ENCODE results near the gene SPNS3. TPM values are rescaled to one million over a fixed set of nuclear protein-coding genes. Genes with fewer than 3 reads are reported as not detected.

The SPNS3 gene
- total RNA-seq, 1 experiment from 2014 or later = 15.9 TPM

GRCh38 chr17:4460661-4461060 is 26.9 kb downstream of the SPNS3 start:
- no TSS peak for BruUV-seq (replicated peaks)

GRCh38 chr17:4463818-4464476 is 30.2 kb downstream of the SPNS3 start:
- H4K20me1 ChIP-seq (ENCODE audit: insufficient read depth) = no peaks in the 10 kb centered on the region
- ChIA-PET POLR2A (ENCODE audit: unreplicated experiment) (no interaction called here), CTCF (no interaction called here)
- no TSS peak for BruUV-seq (replicated peaks)
- no peak overlapping the region for H3K27ac ChIP-seq
- no peak overlapping the region for H2AFZ ChIP-seq
- intact Hi-C loops (cut with micrococcal nuclease; ENCODE audit: unreplicated experiment) = no loop called here
- no peaks in the 10 kb centered on the region for H3K9me2 ChIP-seq (ENCODE audit: insufficient read depth)
- H3F3A ChIP-seq (ENCODE audit: insufficient read depth, low read depth) = peaks cover 5% of the 10 kb centered on the region; the same call in 1 of the 2 replicates
- TF ChIP-seq CTCF (conservative IDR thresholded peaks at IDR 0.05) = no peak
- no peak for TF ChIP-seq EZH2 (IDR thresholded peaks at IDR 0.05; ENCODE audit: low read depth)
- H3K9me3 ChIP-seq (ENCODE audit: insufficient read depth, low read depth) = no peaks in the 10 kb centered on the region; the same call in 1 of the 2 replicates
- H3K4me3 ChIP-seq = no peak overlapping the region
- H3K27me3 ChIP-seq (ENCODE audit: insufficient read depth, low read depth) = no peaks in the 10 kb centered on the region
- no peaks in the 10 kb centered on the region for H3K79me2 ChIP-seq (ENCODE audit: low read depth)
- no peak overlapping the region for H3K4me2 ChIP-seq
- no peaks in the 10 kb centered on the region for H3K36me3 ChIP-seq (ENCODE audit: low read depth)
- no peaks in the 10 kb centered on the region; the same call in 1 of the 2 replicates for H3K4me1 ChIP-seq (replicated peaks; ENCODE audit: insufficient read depth)
- no peak for DNase-seq

More at GRCh38 chr17:4460661-4461060, 26.9 kb downstream of the SPNS3 start:
- no peak overlapping the region for H2AFZ ChIP-seq
- H3K9me2 ChIP-seq (ENCODE audit: insufficient read depth) = no peaks in the 10 kb centered on the region
- ChIA-PET POLR2A (ENCODE audit: unreplicated experiment) (no interaction called here), CTCF (no interaction called here)
- no peak overlapping the region for H3K4me2 ChIP-seq
- H3K79me2 ChIP-seq (ENCODE audit: low read depth) = no peaks in the 10 kb centered on the region
- no peak overlapping the region for H3K27ac ChIP-seq
- H3K36me3 ChIP-seq (ENCODE audit: low read depth) = no peaks in the 10 kb centered on the region
- H3K4me3 ChIP-seq = no peak overlapping the region
- H3K27me3 ChIP-seq (ENCODE audit: insufficient read depth, low read depth) = no peaks in the 10 kb centered on the region
- no peak for DNase-seq
- H3F3A ChIP-seq (ENCODE audit: insufficient read depth, low read depth) = peaks cover 5% of the 10 kb centered on the region; the same call in 1 of the 2 replicates
- no peak for TF ChIP-seq EZH2 (IDR thresholded peaks at IDR 0.05; ENCODE audit: low read depth)
- TF ChIP-seq CTCF (conservative IDR thresholded peaks at IDR 0.05) = no peak
- H4K20me1 ChIP-seq (ENCODE audit: insufficient read depth) = no peaks in the 10 kb centered on the region
- H3K9me3 ChIP-seq (ENCODE audit: insufficient read depth, low read depth) = no peaks in the 10 kb centered on the region; the same call in 1 of the 2 replicates
- no peaks in the 10 kb centered on the region; the same call in 1 of the 2 replicates for H3K4me1 ChIP-seq (replicated peaks; ENCODE audit: insufficient read depth)
- intact Hi-C loops (cut with micrococcal nuclease; ENCODE audit: unreplicated experiment) = no loop called here

GRCh38 chr17:4465786-4466185 is 32.0 kb downstream of the SPNS3 start:
- BruUV-seq (replicated peaks) = no TSS peak
- Histone ChIP-seq H3F3A (ENCODE audit: insufficient read depth, low read depth) (peaks cover 5% of the 10 kb centered on the region; the same call in 1 of the 2 replicates), H3K79me2 (ENCODE audit: low read depth) (no peaks in the 10 kb centered on the region), H4K20me1 (ENCODE audit: insufficient read depth) (no peaks in the 10 kb centered on the region), H2AFZ (no peak overlapping the region), H3K4me1 (replicated peaks; ENCODE audit: insufficient read depth) (no peaks in the 10 kb centered on the region; the same call in 1 of the 2 replicates), H3K27ac (no peak overlapping the region), H3K9me3 (ENCODE audit: insufficient read depth, low read depth) (no peaks in the 10 kb centered on the region; the same call in 1 of the 2 replicates), H3K27me3 (ENCODE audit: insufficient read depth, low read depth) (no peaks in the 10 kb centered on the region), H3K4me3 (no peak overlapping the region), H3K9me2 (ENCODE audit: insufficient read depth) (no peaks in the 10 kb centered on the region), H3K4me2 (no peak overlapping the region), H3K36me3 (ENCODE audit: low read depth) (no peaks in the 10 kb centered on the region)
- DNase-seq = no peak
- TF ChIP-seq EZH2 (IDR thresholded peaks at IDR 0.05; ENCODE audit: low read depth) = no peak
- no peak for TF ChIP-seq CTCF (conservative IDR thresholded peaks at IDR 0.05)
- CTCF ChIA-PET = no interaction called here
- intact Hi-C loops (cut with micrococcal nuclease; ENCODE audit: unreplicated experiment) = no loop called here
- POLR2A ChIA-PET (ENCODE audit: unreplicated experiment) = no interaction called here
